Fibroblast of skin of right quadriceps (primary cell): ENCODE measurements around the gene NECAB2.

Source experiments
- DNase-seq: peaks from one replicate; pipeline ENCODE4 v3.0.0-alpha.2; 2013

The NECAB2 gene

GRCh38 chr16:83968306-83968851, 335 bp downstream of the NECAB2 start:
- no peak for DNase-seq

DNA sequence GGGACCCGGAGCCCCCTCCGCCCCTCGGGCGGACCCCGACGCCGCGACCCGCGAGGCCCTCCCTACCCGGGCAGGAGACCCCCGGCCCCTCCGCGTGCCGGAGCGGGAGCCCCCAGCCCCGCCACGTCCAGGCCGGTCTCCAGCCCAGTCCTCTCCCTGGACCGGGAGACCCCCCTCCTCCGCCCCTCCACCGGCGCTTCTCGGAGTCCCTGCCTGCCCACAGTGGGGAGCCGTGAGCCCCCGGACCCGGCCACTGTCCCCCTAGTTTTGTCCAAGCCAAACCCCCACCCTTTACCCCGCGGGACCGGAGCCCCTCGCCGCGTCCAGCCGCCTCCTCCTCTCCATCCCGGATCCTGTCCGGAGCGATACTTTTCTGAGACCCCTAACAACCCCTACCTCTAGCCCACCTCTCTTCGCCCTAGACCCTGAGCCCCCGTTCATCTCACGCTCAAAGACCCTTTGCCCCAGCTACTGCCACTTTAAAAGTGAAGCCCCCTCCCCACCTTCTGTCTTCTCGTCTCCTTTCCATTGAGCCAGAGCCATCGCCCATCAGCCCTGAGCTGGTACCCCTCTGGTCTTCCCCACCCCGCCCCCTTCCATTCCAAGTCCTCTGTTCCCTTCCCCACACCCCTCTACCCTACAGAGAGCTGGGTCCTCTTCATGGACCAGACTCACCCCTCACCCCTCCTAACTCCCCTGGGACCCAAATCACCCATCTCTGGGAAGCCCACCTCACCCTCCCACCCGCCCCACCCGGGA, 1.0 kb downstream of the NECAB2 start:
- DNase-seq: no peak

DNA sequence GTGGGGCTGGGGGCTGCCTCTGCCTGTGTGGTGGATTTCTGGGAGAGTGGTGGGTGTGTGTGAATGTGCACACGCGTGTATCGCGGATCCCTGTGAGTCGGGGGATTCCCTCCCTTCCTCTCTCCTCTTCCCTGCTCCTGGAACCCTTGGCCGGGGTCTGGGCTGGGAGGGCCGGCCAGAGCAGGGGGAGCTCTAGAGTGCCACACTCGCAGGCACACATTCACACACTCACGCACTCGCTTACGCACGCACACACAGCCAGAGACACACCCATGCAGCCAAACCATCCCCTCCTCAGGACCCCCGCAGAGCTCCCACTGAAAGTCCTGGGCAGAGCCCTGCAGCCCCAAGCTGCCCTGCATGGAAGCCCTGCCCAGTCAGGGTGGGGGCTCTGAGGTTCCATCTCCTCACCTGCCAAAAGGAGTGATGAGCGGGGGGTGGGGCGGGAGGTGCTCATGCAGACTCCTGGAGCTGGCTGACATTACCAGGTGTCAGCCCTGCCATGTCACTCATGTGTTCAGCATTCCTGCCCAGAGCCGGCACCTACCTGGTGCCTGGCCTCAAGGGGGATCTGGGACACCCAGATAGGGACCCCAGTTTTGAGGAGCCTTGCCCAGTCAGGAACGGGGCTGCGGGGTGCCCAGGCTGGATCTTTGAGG, 1.9 kb downstream of the NECAB2 start:
- DNase-seq: no peak

GRCh38 chr16:83970430-83970815, 2.4 kb downstream of the NECAB2 start:
- DNase-seq: no peak

GRCh38 chr16:83971165-83972130, 3.4 kb downstream of the NECAB2 start:
- DNase-seq: no peak

- no peak for DNase-seq
These were observed 4.4 kb downstream of the NECAB2 start for GRCh38 chr16:83972256-83973008.

DNA sequence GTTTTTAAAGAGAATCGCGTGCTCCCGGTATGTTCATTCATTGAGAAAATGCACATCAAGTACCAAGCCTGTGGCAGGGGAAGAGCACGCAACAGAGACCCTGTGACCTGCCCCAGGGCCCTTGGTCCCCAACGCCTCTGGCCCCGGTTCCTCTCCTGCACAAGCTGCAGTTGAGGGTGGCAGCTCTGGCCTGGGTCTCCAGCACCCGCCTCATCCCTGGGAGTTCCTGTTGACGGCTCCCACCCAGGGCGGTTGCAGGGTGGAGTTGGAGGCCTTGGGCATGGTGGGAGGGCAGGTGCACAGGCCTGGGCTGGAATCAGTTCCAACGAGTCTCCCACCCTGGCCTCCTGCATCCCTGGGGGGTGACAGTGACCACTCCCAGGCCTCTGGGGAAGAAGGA, 5.0 kb downstream of the NECAB2 start:
- DNase-seq: no peak

- no peak for DNase-seq
These were observed 5.7 kb downstream of the NECAB2 start for GRCh38 chr16:83973581-83974385.

DNA sequence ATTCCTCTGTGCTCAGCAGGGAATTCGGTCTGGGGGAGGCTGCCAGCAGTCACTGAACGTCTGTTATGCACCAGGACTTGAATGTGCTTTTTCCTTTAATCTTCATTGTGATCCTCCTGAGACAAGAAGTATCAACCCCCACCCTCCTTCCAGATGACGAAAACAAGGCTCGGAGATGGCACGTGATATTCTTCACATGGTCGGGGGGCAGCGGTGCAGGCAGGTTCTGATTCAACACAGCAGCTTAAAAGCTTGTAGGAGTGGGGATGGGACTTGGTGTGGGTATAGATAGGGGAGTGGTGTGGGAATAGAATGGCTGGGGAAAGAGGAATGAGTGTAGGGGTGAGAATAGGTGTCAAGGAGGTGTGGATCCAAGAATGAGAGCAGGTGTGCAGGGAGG, 6.4 kb downstream of the NECAB2 start:
- DNase-seq: no peak

- DNase-seq: no peak
These were observed 7.7 kb downstream of the NECAB2 start for GRCh38 chr16:83975590-83976260.

DNA sequence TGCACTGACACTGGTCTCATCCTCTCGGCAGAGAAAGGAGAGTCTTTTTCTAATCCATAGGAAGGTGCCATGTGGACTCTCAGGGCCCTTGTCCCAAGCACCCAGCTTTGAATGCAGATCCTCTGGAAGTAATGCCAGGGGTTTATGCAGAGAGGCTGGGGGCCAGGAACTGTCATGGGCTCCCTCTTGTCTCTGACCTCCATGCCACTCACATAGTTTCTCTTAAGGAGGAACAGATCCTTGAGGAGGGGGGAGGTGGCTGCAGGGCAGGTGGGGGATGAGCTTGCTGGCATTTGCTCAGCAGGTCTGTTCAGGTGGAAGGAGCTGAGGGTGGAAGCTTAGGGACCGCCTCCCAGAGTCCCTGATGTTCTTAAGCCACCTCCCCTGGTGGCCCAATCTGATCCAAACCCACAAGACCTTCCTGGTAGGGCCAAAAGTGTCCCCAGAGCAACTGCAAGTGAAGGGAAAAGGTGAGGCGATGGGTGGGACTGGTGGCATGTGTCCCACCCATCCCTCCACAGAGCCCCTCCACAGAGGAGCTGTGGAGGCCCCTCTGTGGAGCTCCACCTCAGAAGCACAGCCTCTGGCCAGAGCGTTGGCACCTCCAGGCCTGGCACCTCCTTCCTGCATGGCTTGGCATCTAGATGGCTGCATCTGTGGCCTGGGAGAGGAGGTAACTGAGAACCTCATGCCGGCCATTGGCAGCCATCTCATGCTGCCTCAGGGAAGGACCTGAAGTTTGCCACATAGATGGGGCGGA, 9.2 kb downstream of the NECAB2 start:
- no peak for DNase-seq

GRCh38 chr16:83978401-83978904, 10.4 kb downstream of the NECAB2 start:
- DNase-seq: no peak

DNA sequence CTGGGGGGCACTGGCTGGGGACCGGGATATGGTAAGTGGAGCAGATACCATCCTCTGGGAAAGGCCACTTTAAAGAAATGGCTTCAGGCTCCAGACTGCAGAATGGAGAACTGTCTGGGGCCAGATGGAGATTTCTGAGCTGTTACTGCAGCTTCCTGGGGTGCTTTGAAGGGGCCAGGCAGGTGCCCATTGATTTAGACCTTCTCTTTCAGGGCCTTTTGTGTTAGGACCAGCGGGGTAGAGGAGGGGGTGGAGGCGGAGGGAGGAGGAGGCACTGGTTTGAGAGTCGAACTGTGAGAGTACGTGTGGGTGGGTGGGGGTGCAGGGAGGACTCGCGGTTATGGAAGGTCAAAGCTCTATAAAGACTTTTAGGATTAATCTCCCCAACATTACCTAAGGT, 11.4 kb downstream of the NECAB2 start:
- no peak for DNase-seq

- no peak for DNase-seq
These were observed 12.8 kb downstream of the NECAB2 start for GRCh38 chr16:83980794-83981193.

DNA sequence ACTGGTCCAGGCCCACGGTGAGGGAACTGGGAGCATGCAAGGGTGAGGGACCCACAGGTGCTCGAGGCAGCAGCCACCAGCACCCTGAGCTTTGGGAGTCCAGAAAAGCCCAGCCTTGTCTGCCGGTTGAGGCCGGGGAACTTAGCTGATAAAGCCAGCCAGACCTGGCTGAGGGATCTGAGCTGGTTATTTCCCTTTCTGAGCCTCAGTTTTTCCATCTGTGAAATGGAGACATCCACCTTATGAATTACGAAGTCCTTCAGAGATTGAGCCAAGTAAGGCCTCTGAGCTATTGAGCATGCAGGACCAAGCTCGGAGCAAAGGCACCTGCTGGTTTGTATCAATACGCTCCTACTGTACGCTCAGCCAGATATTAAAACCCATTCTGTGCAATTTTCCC, 13.8 kb downstream of the NECAB2 start:
- DNase-seq: no peak

- no peak for DNase-seq
These were observed 15.4 kb downstream of the NECAB2 start for GRCh38 chr16:83983491-83983890.

DNA sequence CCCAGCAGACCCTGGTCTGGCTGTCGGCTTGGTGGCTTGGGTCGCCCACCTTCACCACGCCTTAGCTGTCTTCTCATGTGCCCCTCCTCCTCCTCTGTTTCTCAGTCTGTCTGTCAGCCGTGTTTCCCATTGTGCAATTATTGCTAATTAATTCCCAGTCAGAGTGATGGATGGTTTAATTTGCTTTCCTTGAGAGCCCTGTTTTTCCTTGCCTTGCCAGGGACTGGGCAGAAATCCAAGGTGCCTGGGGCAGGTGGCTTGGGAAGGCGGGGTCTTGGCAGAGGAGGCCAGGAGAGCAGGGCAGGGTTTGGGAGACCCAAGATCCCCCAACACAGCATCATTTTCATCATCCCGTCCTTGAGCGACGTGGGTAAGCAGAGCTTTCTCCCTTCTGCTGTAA, 21.3 kb downstream of the NECAB2 start:
- no peak for DNase-seq

- DNase-seq: no peak
These were observed 22.4 kb downstream of the NECAB2 start for GRCh38 chr16:83990492-83990891.

- DNase-seq: peak; percentile 41
These were observed 24.6 kb downstream of the NECAB2 start for GRCh38 chr16:83992624-83993023.

DNA sequence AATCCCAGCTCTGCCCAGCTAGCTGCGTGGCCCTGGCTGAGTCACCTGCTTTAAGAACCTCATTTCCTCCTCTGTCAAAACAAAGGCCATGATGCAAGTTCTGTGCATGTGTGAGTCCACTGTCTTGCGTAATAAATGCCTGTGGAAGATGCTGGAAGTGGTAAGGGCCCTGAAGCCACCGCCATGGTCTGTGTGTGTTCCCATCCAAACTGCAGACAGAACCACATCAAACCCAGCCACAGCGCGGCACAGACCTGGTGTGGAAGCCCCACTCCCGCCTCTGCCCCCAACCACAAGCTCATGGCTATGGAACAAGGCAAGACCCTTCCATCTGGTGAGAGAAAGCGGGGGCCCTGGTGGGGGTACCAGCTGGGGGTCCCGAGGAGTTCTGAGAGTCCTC, 26.0 kb downstream of the NECAB2 start:
- peak; percentile 87 for DNase-seq
